NCI-H345 treated with DMSO at 0.1 percent for 48 hours (cell line): ENCODE results near the gene PABPN1.

Source experiments
- DNase-seq: peaks from one replicate; lab custom pipeline; 2025; ENCODE audit not compliant: unreplicated experiment; lab: John Stamatoyannopoulos, UW

The PABPN1 gene

GRCh38 chr14:23326491-23327332, 5.5 kb downstream of the PABPN1 start:
- no peak for DNase-seq

- peak; percentile 53 for DNase-seq
Measured at GRCh38 chr14:23327947-23328744, 6.9 kb downstream of the PABPN1 start.

- no peak for DNase-seq
Measured at GRCh38 chr14:23335623-23336022, 14.4 kb downstream of the PABPN1 start.

GRCh38 chr14:23339506-23340268, 18.4 kb downstream of the PABPN1 start:
- DNase-seq, result no peak

- DNase-seq, result no peak
Measured at GRCh38 chr14:23344481-23344880, 23.2 kb downstream of the PABPN1 start.

GRCh38 chr14:23345987-23346692, 24.9 kb downstream of the PABPN1 start:
- DNase-seq, result no peak

GRCh38 chr14:23346693-23347405, 25.6 kb downstream of the PABPN1 start:
- no peak for DNase-seq

GRCh38 chr14:23347406-23348296, 26.4 kb downstream of the PABPN1 start:
- no peak for DNase-seq

GRCh38 chr14:23348297-23348655, 27.0 kb downstream of the PABPN1 start:
- no peak for DNase-seq

GRCh38 chr14:23349156-23349845, 28.0 kb downstream of the PABPN1 start:
- no peak for DNase-seq

GRCh38 chr14:23351681-23352505, 30.6 kb downstream of the PABPN1 start:
- no peak for DNase-seq

- peak; percentile 48 for DNase-seq
Measured at GRCh38 chr14:23352506-23353432, 31.5 kb downstream of the PABPN1 start, which contains the start of gene SLC22A17. TSS of gene SLC22A17 (minus strand) at chr14:23352887.

- DNase-seq, result no peak
Measured at GRCh38 chr14:23353433-23353780, 32.1 kb downstream of the PABPN1 start.

GRCh38 chr14:23354990-23355389, 33.7 kb downstream of the PABPN1 start:
- no peak for DNase-seq

GRCh38 chr14:23355871-23356435, 34.7 kb downstream of the PABPN1 start:
- no peak for DNase-seq

- DNase-seq, result no peak
Measured at GRCh38 chr14:23356662-23357061, 35.4 kb downstream of the PABPN1 start.
